A549 (cell line): ENCODE measurements around the gene RTN4IP1. TPM values are rescaled to one million over a fixed set of nuclear protein-coding genes. Genes with fewer than 3 reads are reported as not detected.

ENCODE experiments used
- ATAC-seq, 2 experiments: fragments of 200-7000 bp in 1 of 2; fragments of >200 bp in 1 of 2; cut with Nextera tagmentation in 1 of 2; cut with Tn5 transposase in 1 of 2; 3 replicates each; pipeline versions ENCODE4 v1.8.0 to v1.9.1; 2018 to 2020; ENCODE audit warnings: mild to moderate bottlenecking in 1 of 2, moderate library complexity in 1 of 2
- CTCF ChIA-PET: fragments of 300-600 bp; sonication (Branson Sonifier 250); formaldehyde crosslinking; extraction: SDS; loops from one replicate; lab custom pipeline; 2021; ENCODE audit warnings: antibody characterized with exemption, inconsistent platforms; lab: Yijun Ruan, JAX
- POLR2A ChIA-PET: fragments of 350-600 bp; formaldehyde crosslinking; extraction: SDS; loops from one replicate; lab custom pipeline; 2021; ENCODE audit warnings: antibody characterized with exemption, inconsistent platforms; lab: Yijun Ruan, JAX
- DNase-seq, 2 experiments: peaks; one replicate each; pipeline versions ENCODE4 v3.0.0 to v3.0.0-alpha.2; 2011 to 2016; ENCODE audit warnings: low read depth in 1 of 2, low spot score in 1 of 2
- FAIRE-seq: peaks from 2 replicates; lab custom pipeline; 2011; peaks lifted over from hg19 to GRCh38; lab: Jason Lieb, UNC
- H3K27ac ChIP-seq, 2 experiments: fragments of >200 bp; sonication (Bioruptor Twin); formaldehyde crosslinking; 3 replicates each; pipeline ENCODE4 v1.5.1; 2016 to 2017
- H3K4me1 ChIP-seq: fragments of >200 bp; sonication (Bioruptor Twin); formaldehyde crosslinking; 3 replicates; pipeline ENCODE4 v1.6.1; 2016
- H3K4me2 ChIP-seq: fragments of >200 bp; sonication (Bioruptor Twin); formaldehyde crosslinking; 3 replicates; pipeline ENCODE4 v1.6.1; 2016
- H3K4me3 ChIP-seq: fragments of >200 bp; sonication (Bioruptor Twin); formaldehyde crosslinking; 3 replicates; pipeline ENCODE4 v1.5.1; 2016
- H3K9me3 ChIP-seq: fragments of >200 bp; sonication (Bioruptor Twin); formaldehyde crosslinking; 3 replicates; pipeline ENCODE4 v1.6.1; 2016
- CBX8 ChIP-seq: fragments of 200-600 bp; sonication (generic); IDR thresholded peaks from 2 replicates; pipeline ENCODE4 v1.6.1; 2016
- E2F6 ChIP-seq: IDR thresholded peaks from 2 replicates; pipeline ENCODE4 v1.6.1; 2012; ENCODE audit warnings: low read depth, borderline replicate concordance
- ELK1 ChIP-seq: fragments of 150-350 bp; IDR thresholded peaks from 2 replicates; pipeline ENCODE4 v1.6.1; 2014; ENCODE audit warnings: low read depth, mild to moderate bottlenecking, low read length
- ESRRA ChIP-seq: fragments of 150-350 bp; IDR thresholded peaks from 2 replicates; pipeline ENCODE4 v1.6.1; 2014; ENCODE audit warnings: mild to moderate bottlenecking, low read length, borderline replicate concordance
- FOXS1 ChIP-seq: fragments of 250-450 bp; sonication (Bioruptor Pico); IDR thresholded peaks from 2 replicates; pipeline ENCODE4 v1.5.0; 2020; ENCODE audit warnings: mild to moderate bottlenecking, moderate library complexity
- HOXA7 ChIP-seq: fragments of 250-450 bp; sonication (Bioruptor Pico); IDR thresholded peaks from 2 replicates; pipeline ENCODE4 v1.5.0; 2020; ENCODE audit warnings: mild to moderate bottlenecking, moderate library complexity
- HOXB13 ChIP-seq: fragments of 250-450 bp; sonication (Bioruptor Pico); IDR thresholded peaks from 2 replicates; pipeline ENCODE4 v1.5.0; 2020; ENCODE audit warnings: low read depth, mild to moderate bottlenecking, moderate library complexity
- JUNB ChIP-seq: fragments of >200 bp; sonication (Bioruptor Twin); formaldehyde crosslinking; IDR thresholded peaks from 2 replicates; pipeline ENCODE4 v1.6.1; 2016
- MAX ChIP-seq: IDR thresholded peaks from 2 replicates; pipeline ENCODE4 v1.6.1; 2012
- MAZ ChIP-seq: fragments of 150-350 bp; IDR thresholded peaks from 2 replicates; pipeline ENCODE4 v1.6.1; 2014; ENCODE audit warnings: antibody characterized with exemption, low read depth, low read length, borderline replicate concordance
- NFE2L2 ChIP-seq: fragments of 150-350 bp; conservative IDR thresholded peaks from 2 replicates; pipeline ENCODE4 v1.6.1; 2014; ENCODE audit warnings: low read length
- NPAS2 ChIP-seq: fragments of 250-450 bp; sonication (Bioruptor Pico); IDR thresholded peaks from 2 replicates; pipeline ENCODE4 v1.8.0; 2022; ENCODE audit warnings: mild to moderate bottlenecking, moderate library complexity, borderline replicate concordance
- NR3C1 ChIP-seq: fragments of >200 bp; sonication (Bioruptor Twin); formaldehyde crosslinking; IDR thresholded peaks from 3 replicates; pipeline ENCODE4 v1.6.1; 2017
- PHF8 ChIP-seq: fragments of 200-600 bp; sonication (generic); IDR thresholded peaks from 2 replicates; pipeline ENCODE4 v1.6.1; 2016; ENCODE audit warnings: low read depth, mild to moderate bottlenecking, antibody characterized with exemption, moderate library complexity, borderline replicate concordance
- SMC3 ChIP-seq: fragments of >200 bp; sonication (Bioruptor Twin); formaldehyde crosslinking; IDR thresholded peaks from 3 replicates; pipeline ENCODE4 v1.6.1; 2018; ENCODE audit warnings: inconsistent platforms
- SREBF2 ChIP-seq: fragments of 450-650 bp; IDR thresholded peaks from 2 replicates; pipeline ENCODE4 v1.6.1; 2014; ENCODE audit warnings: mild to moderate bottlenecking, moderate library complexity
- USF2 ChIP-seq: fragments of 450-650 bp; IDR thresholded peaks from 2 replicates; pipeline ENCODE4 v1.6.1; 2014; ENCODE audit warnings: antibody characterized with exemption
- ZC3H11A ChIP-seq: fragments of 450-650 bp; IDR thresholded peaks from 2 replicates; pipeline ENCODE4 v1.6.1; 2014; ENCODE audit warnings: antibody characterized with exemption, mild to moderate bottlenecking
- ZNF302 ChIP-seq: fragments of 250-450 bp; sonication (Bioruptor Pico); IDR thresholded peaks from 2 replicates; pipeline ENCODE4 v1.9.0; 2021; ENCODE audit warnings: inconsistent platforms, mild to moderate bottlenecking, moderate library complexity
- ZSCAN20 ChIP-seq: fragments of 250-450 bp; sonication (Bioruptor Pico); IDR thresholded peaks from 2 replicates; pipeline ENCODE4 v1.8.0; 2022; ENCODE audit warnings: mild to moderate bottlenecking, moderate library complexity
- WGBS: methylation state at CpG from one replicate; pipeline ENCODE4 v1.1.6; 2017; ENCODE audit errors: missing lambda C conversion rate; 5-methylcytosine and 5-hydroxymethylcytosine counted together
- polyA plus RNA-seq, 4 experiments: library from polyadenylated mRNA; depleted of rRNA in 3 of 4; stranded (reverse); fragments of >200 nt; fragmentation: RNase III in 1 of 4; extraction: RNeasy Plus Mini Kit Qiagen cat#74134 plus additional on column Dnase treatment in 1 of 4; gene quantifications; 2 replicates in 3 of 4; 3 replicates in 1 of 4; pipeline ENCODE4 v1.2.3, GENCODE V29; 2011 to 2017

RTN4IP1 gene
- polyA plus RNA-seq, 2 of the 4 experiments (the other 2 are of a cell fraction) = 13.9 to 15.1 TPM

GRCh38 chr6:106579281-106579680, 50.0 kb downstream of the RTN4IP1 start:
- H3K9me3 ChIP-seq = no peaks in the 10 kb centered on the region
- H3K4me2 ChIP-seq = no peak overlapping the region
- CTCF ChIA-PET = interaction anchor here (0.6 to 2.3 kb wide), 4 partner anchors 13 to 1483 kb away, joined by 3 to 9 read pairs (median 4); no protein-coding TSS in a partner anchor
- POLR2A ChIA-PET = no interaction called here
- no peak for FAIRE-seq
- no peak for ATAC-seq
- peaks cover 4% of the 10 kb centered on the region; the same call in 1 of the 3 replicates for H3K4me1 ChIP-seq
- no peak overlapping the region for H3K27ac ChIP-seq
- TF ChIP-seq HOXB13 (CRISPR knock-in tag) = no peak
- TF ChIP-seq JUNB = no peak
- no peak for TF ChIP-seq CBX8
- TF ChIP-seq ZSCAN20 = no peak
- no peak for TF ChIP-seq NR3C1
- no peak for TF ChIP-seq SREBF2
- TF ChIP-seq E2F6 = no peak
- TF ChIP-seq FOXS1 (CRISPR knock-in tag) = no peak
- TF ChIP-seq MAZ = no peak
- no peak for TF ChIP-seq HOXA7 (CRISPR knock-in tag)
- TF ChIP-seq SMC3 = no peak
- no peak for TF ChIP-seq PHF8
- no peak for TF ChIP-seq ESRRA
- TF ChIP-seq MAX = no peak
- TF ChIP-seq ZNF302 (CRISPR knock-in tag) = no peak
- no peak for TF ChIP-seq NPAS2 (CRISPR knock-in tag)
- H3K4me3 ChIP-seq = no peak overlapping the region
- WGBS = 97% methylated on average over 2 of the region's 2 CpGs
- DNase-seq = no peak

- 81% methylated on average over 15 of the region's 16 CpGs for WGBS
- ATAC-seq (no peak), FAIRE-seq (no peak), DNase-seq (no peak)
- TF ChIP-seq ZC3H11A (no peak), HOXA7 (CRISPR knock-in tag) (no peak), NFE2L2 (no peak), MAX (no peak), JUNB (no peak), USF2 (no peak), ELK1 (no peak)
- Histone ChIP-seq H3K27ac (peak overlapping the region in 1 of 2 experiments; percentile 3; a peak in 1 of 6 replicates), H3K4me2 (no peak overlapping the region), H3K4me3 (no peak overlapping the region), H3K4me1 (peaks cover 4% of the 10 kb centered on the region; the same call in 1 of the 3 replicates), H3K9me3 (no peaks in the 10 kb centered on the region)
- ChIA-PET CTCF (interaction anchor here (0.9 to 1.4 kb wide), 4 partner anchors 8 to 214 kb away, joined by 3 to 5 read pairs (median 3); partner anchors contain the start of gene CRYBG1), POLR2A (no interaction called here)
Observed at GRCh38 chr6:106574741-106575458, 54.4 kb downstream of the RTN4IP1 start.
